GM10847 (cell line): ENCODE results near the gene TMSB4X.

ENCODE experiments used
- POLR2A ChIP-seq: IDR thresholded peaks from 2 replicates; pipeline ENCODE4 v1.6.1; 2011; ENCODE audit not compliant: insufficient read length; ENCODE audit errors: extremely low read depth

TMSB4X gene

DNA sequence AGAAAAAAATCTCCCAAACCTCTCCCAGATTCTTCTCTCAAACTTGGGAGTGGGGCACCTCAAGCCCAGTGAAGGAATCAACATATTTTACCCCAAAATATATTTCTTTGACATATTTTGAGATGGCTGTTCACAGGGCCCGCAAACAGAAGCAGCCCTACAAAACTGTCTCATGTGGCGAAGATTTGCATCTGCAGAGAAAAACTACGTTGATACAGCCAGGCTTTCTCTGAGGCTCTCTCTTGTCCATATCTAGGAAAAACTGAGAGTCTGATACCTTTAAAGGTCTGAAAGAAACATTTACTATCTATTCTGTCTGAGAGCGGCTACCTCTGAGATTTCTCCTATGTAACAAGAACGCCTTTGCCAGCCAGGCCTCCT lies 23.3 kb upstream of the TMSB4X start:
- no peak for TF ChIP-seq POLR2A

- no peak for TF ChIP-seq POLR2A
Measured at GRCh38 chrX:12953420-12953819, 21.5 kb upstream of the TMSB4X start.

DNA sequence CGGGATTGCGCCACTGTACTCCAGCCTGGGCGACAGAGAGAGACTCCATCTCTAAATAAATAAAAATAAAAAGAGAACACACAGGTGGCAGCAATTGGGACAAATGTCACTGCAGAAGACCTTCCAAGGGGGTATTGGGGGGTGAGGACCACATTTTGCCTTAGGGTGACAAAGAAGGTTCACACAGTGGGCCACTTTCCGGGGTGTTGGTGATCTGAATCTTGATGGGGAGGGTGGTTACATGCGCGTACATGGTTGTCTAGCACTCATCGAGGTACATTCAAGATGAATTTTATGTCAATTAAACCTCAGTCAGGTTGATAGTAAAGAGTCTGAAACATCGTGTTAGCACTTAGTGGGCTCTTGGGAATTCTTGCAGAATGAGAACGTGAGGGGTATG lies 20.5 kb upstream of the TMSB4X start:
- TF ChIP-seq POLR2A, result no peak

GRCh38 chrX:12954981-12955380 lies 19.9 kb upstream of the TMSB4X start:
- TF ChIP-seq POLR2A, result no peak

GRCh38 chrX:12955882-12956703 lies 18.8 kb upstream of the TMSB4X start:
- no peak for TF ChIP-seq POLR2A

DNA sequence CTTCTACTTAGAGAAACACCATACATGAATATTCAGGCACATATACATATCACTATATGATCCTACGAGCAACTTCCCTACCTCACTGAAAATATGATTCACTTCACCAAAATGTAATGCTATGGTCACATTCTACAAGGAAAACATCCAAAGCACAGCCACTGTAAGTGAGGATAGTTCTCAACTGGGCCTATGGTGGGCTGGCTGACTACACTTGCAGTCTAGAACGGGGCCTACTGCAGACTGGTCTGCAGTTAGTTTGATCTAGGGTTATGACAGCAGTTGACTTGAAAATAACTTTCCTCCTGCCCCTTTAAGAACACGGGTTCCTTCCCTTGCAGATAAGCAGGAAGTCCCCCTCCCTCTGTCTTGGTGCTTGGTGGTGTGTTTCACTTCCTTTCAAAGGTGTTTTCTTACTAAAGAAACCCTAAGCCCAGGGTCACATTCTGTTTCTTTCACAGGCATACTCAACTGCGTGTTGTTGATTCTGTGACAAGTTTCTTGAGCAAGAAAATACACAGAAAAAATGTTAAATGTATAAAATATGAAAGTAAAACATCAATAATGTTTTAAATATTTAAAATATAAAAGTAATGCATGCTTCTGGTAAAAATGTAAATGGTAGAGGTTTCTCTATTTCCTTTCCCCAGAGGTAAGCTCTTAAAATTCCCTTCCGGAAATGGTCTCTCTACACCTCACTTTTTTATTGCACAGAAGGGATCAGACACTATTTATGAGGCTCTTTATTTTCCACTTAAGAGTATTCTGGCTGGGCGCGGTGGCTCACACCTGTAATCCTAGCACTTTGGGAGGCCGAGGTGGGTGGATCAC lies 18.0 kb upstream of the TMSB4X start:
- no peak for TF ChIP-seq POLR2A

DNA sequence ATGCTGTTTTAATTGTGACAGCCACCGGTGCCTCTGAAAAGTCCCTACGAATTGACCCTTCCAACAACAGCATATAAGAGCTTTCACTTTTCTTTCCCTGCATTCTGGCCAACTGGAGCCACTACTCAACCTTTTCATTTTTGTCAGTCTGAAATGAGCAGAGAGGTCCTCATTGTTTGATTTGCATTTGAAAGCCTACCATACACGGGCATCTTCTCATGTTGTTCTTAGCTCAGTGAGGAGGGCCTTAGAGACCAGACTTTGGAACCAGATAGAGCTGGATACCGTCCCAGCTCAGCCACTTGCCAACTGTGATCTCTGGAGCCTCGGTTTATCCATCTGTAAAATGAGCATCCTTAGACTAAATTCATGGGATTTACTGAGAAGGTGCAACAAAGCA lies 16.9 kb upstream of the TMSB4X start:
- no peak for TF ChIP-seq POLR2A

DNA sequence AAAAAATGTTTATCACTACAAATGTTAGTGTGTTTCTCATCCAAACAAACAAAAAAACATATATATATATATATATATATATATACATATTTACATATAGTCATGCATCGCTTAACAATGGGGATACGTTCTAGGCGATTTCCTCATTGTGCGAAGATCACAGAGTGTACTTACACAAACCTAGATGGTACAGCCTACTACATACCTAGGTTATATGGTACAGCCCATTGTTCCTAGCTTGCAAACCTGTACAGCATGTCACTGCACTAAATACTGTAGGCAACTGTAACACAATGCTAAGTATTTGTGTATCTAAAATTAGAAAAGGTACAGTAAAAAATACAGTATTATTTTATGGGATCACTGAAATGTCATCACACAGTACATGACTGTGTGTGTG lies 16.4 kb upstream of the TMSB4X start:
- TF ChIP-seq POLR2A, result no peak

GRCh38 chrX:12961196-12961718 lies 13.7 kb upstream of the TMSB4X start:
- TF ChIP-seq POLR2A, result no peak

GRCh38 chrX:12962041-12962504 lies 12.8 kb upstream of the TMSB4X start:
- TF ChIP-seq POLR2A, result no peak

- TF ChIP-seq POLR2A, result no peak
Measured at GRCh38 chrX:12965131-12965940, 9.6 kb upstream of the TMSB4X start.

GRCh38 chrX:12966151-12966550 lies 8.8 kb upstream of the TMSB4X start:
- TF ChIP-seq POLR2A, result no peak

- TF ChIP-seq POLR2A, result no peak
Measured at GRCh38 chrX:12967711-12968465, 7.0 kb upstream of the TMSB4X start.

GRCh38 chrX:12970691-12971202 lies 4.2 kb upstream of the TMSB4X start:
- TF ChIP-seq POLR2A, result no peak
